ENCODE data around the gene HOXA10.

DNA sequence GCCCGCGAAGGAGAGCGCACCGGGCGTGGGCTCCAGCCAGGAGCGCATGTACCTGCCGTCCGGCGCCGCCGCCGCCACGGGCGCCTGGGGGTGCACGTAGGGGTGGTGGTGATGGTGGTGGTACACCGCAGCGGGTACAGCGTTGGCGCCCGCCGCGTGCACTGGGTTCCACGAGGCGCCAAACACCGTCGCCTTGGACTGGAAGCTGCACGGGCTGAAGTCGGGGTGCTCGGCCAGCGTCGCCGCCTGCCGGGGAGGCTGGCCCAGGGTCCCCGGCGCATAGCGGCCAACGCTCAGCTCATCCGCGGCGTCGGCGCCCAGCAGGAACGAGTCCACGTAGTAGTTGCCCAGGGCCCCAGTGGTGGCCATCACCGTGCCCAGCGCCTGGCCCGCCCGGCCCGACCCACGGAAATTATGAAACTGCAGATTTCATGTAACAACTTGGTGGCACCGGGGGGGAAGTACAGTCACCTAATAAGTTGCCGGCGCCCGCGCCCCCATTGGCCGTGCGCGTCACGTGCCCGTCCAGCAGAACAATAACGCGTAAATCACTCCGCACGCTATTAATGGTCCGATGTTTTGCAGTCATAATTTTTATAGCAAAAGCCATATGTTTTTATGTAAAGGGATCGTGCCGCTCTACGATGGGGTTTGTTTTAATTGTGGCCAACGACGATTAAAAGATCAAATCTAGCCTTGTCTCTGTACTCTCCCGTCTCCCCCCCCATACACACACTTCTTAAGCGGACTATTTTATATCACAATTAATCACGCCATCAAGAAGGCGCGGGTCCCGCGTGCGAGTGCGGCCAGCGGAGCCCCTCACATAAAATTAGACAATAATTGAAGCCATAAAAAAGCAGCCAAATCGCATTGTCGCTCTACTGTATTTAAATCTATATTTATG, 8.8 kb downstream of the HOXA10 start, which contains the start of gene HOXA9:
- TF ChIP-seq, protein P1, sequence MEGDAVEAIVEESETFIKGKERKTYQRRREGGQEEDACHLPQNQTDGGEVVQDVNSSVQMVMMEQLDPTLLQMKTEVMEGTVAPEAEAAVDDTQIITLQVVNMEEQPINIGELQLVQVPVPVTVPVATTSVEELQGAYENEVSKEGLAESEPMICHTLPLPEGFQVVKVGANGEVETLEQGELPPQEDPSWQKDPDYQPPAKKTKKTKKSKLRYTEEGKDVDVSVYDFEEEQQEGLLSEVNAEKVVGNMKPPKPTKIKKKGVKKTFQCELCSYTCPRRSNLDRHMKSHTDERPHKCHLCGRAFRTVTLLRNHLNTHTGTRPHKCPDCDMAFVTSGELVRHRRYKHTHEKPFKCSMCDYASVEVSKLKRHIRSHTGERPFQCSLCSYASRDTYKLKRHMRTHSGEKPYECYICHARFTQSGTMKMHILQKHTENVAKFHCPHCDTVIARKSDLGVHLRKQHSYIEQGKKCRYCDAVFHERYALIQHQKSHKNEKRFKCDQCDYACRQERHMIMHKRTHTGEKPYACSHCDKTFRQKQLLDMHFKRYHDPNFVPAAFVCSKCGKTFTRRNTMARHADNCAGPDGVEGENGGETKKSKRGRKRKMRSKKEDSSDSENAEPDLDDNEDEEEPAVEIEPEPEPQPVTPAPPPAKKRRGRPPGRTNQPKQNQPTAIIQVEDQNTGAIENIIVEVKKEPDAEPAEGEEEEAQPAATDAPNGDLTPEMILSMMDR (IDR thresholded peaks at IDR 0.05; ENCODE audit: low read depth, low read length), result no peak
- no peak for TF ChIP-seq EZH2phosphoT487 (IDR thresholded peaks at IDR 0.05; ENCODE audit: low read depth)
